K562 (cell line): ENCODE measurements around the gene RABGAP1L. TPM values are rescaled to one million over a fixed set of nuclear protein-coding genes. Genes with fewer than 3 reads are reported as not detected.

Experiments
- CHD7 ChIP-seq: fragments of 200-600 bp; sonication (generic); IDR thresholded peaks from one replicate; pipeline ENCODE4 v1.6.1; 2012; ENCODE audit warnings: mild to moderate bottlenecking, low read depth, low read length, inconsistent platforms
- FOXK1 ChIP-seq: sonication (generic); formaldehyde crosslinking; IDR thresholded peaks from 2 replicates; pipeline ENCODE4 v1.8.0; 2022; ENCODE audit warnings: missing genetic modification reagents, mild to moderate bottlenecking, borderline replicate concordance
- KHSRP ChIP-seq: fragments of 450-650 bp; IDR thresholded peaks from 2 replicates; pipeline ENCODE4 v1.6.1; 2017
- MXI1 ChIP-seq: IDR thresholded peaks from 2 replicates; pipeline ENCODE4 v1.6.1; 2011; ENCODE audit warnings: low read depth, mild to moderate bottlenecking, improper control_type of control experiment, low read length
- RHOXF2B ChIP-seq: fragments of 250-450 bp; sonication (Bioruptor Pico); conservative IDR thresholded peaks from 2 replicates; pipeline ENCODE4 v1.5.1; 2021
- SRSF9 ChIP-seq: fragments of 200-400 bp; formaldehyde crosslinking; IDR thresholded peaks from 2 replicates; pipeline ENCODE4 v1.6.1; 2017; ENCODE audit warnings: low read depth, low read length, borderline replicate concordance
- TRIM28 ChIP-seq: fragments of 450-650 bp; IDR thresholded peaks from 2 replicates; pipeline ENCODE4 v1.6.1; 2017
- U2AF2 ChIP-seq: fragments of 200-400 bp; formaldehyde crosslinking; optimal IDR thresholded peaks from 2 replicates; pipeline ENCODE3; 2017; ENCODE audit warnings: low read depth, mild to moderate bottlenecking, low read length
- ZBTB2 ChIP-seq: fragments of 450-650 bp; IDR thresholded peaks from 2 replicates; pipeline ENCODE4 v1.6.1; 2016; ENCODE audit warnings: antibody characterized with exemption
- ZNF133 ChIP-seq: fragments of 250-450 bp; sonication (Bioruptor Pico); IDR thresholded peaks from 2 replicates; pipeline ENCODE4 v1.4.0; 2020; ENCODE audit warnings: mild to moderate bottlenecking
- ZNF280B ChIP-seq: fragments of 250-450 bp; sonication (Bioruptor Pico); IDR thresholded peaks from 2 replicates; pipeline ENCODE4 v1.5.1; 2021; ENCODE audit warnings: mild to moderate bottlenecking
- ZNF436 ChIP-seq: fragments of 250-450, 450-650 bp; sonication (Bioruptor Pico); formaldehyde crosslinking; IDR thresholded peaks from 2 replicates; pipeline ENCODE4 v1.7.0; 2020; ENCODE audit warnings: mild to moderate bottlenecking
- ZNF75A ChIP-seq: fragments of 450-650 bp; formaldehyde crosslinking; IDR thresholded peaks from 2 replicates; pipeline ENCODE4 v1.4.0; 2020; ENCODE audit warnings: mild to moderate bottlenecking
- polyA plus RNA-seq, 8 experiments: library from polyadenylated mRNA; depleted of rRNA in 4 of 8; stranded (reverse) in 5 of 8; unstranded in 3 of 8; fragments of >200 nt; fragmentation: Nextera tagmentation in 2 of 8; fragmentation: Illumina TruSeq in 1 of 8; extraction: Ambion mirVana in 2 of 8; extraction: Trizol in 1 of 8; gene quantifications; 2 replicates each; pipeline versions ENCODE4 v1.2.1 to v1.2.3, GENCODE V29; 2011 to 2014; ENCODE audit warnings: inconsistent platforms in 1 of 8, missing spikeins in 1 of 8
- total RNA-seq, 7 experiments: library from RNA; depleted of rRNA in 6 of 7; stranded (reverse); fragments of >200 nt in 6 of 7; fragmentation: Illumina TruSeq in 2 of 7; extraction: Trizol in 2 of 7; gene quantifications; 2 replicates each; pipeline versions ENCODE4 v1.2.1 to v1.2.3, GENCODE V29; 2011 to 2021; ENCODE audit warnings: low replicate concordance in 1 of 7

The RABGAP1L gene
- total and polyA plus RNA-seq, 9 of the 15 experiments (the other 6 are each of a cell fraction or from before 2014, with no cell fraction given): 16.5 to 44.9 (median 26.7) TPM

- TF ChIP-seq CHD7 (no peak), ZNF436 (CRISPR knock-in tag) (no peak), MXI1 (no peak), SRSF9 (no peak), TRIM28 (no peak), ZNF280B (no peak), KHSRP (no peak), FOXK1 (CRISPR knock-in tag) (no peak), U2AF2 (no peak), ZBTB2 (no peak), ZNF75A (CRISPR knock-in tag) (no peak), RHOXF2B (CRISPR knock-in tag) (no peak), ZNF133 (no peak)
These were observed 375.5 kb downstream of the RABGAP1L start (continued) for GRCh38 chr1:174534789-174535188.
